ENCODE measurements around the gene FMO1.

FMO1 gene

DNA sequence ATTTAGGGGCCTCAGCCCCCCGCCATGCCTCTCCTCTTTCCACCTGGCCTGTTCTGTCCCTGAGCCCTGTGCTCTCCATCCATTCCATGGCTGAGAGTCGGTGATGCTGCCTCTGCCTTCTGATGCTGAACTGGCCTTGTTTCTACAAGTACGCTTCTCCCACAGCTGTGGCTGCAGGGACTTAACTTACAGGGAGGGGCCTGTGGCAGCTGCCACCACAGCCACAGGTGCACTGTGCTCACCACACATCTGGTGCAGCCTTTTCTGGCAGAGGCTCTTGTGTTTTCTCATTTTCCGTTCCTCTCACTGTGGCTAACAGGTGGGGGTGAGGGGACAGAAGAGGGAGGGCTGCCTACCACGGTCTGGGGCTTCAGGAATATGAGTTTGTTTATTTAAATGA is 4.2 kb downstream of the FMO1 start:
- no peaks in the 10 kb centered on the region for H3K9me3 Mint-ChIP-seq
- DNase-seq, result no peak
- no peak overlapping the region for H3K27ac Mint-ChIP-seq
- H3K4me3 Mint-ChIP-seq, result peak overlapping the region; percentile 26
- no peaks in the 10 kb centered on the region for H3K36me3 Mint-ChIP-seq (ENCODE audit: low read depth)
- peaks cover 9% of the 10 kb centered on the region for H3K4me1 Mint-ChIP-seq (ENCODE audit: low read depth)
- peaks cover 55% of the 10 kb centered on the region for H3K27me3 Mint-ChIP-seq

DNA sequence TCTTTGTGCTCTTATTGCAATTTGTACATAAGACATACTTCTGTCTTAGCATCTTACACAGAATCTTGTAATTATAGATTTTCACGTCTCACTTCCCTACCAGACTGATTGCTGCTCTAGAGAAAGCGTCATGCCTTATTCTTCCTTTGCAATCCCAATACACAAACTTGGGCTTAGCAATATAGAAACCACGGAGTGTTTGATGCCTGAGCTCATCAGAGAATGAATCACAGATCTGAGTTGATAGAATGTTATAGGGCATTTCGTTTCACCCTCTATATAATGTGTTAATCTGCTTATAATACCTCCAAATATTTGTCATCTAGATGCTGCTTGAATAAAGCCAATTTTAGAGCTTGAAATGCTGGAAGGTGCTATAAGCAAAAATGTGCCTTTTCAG is 6.6 kb downstream of the FMO1 start:
- peaks cover 9% of the 10 kb centered on the region for H3K4me1 Mint-ChIP-seq (ENCODE audit: low read depth)
- H3K27me3 Mint-ChIP-seq, result peaks cover 41% of the 10 kb centered on the region
- H3K36me3 Mint-ChIP-seq (ENCODE audit: low read depth), result no peaks in the 10 kb centered on the region
- H3K9me3 Mint-ChIP-seq, result no peaks in the 10 kb centered on the region
- DNase-seq, result no peak
- no peak overlapping the region for H3K27ac Mint-ChIP-seq
- H3K4me3 Mint-ChIP-seq, result no peak overlapping the region

GRCh38 chr1:171256940-171257606 is 8.8 kb downstream of the FMO1 start:
- Mint-ChIP-seq H3K36me3 (ENCODE audit: low read depth) (no peaks in the 10 kb centered on the region), H3K9me3 (no peaks in the 10 kb centered on the region), H3K4me1 (ENCODE audit: low read depth) (peaks cover 6% of the 10 kb centered on the region), H3K27me3 (peaks cover 28% of the 10 kb centered on the region), H3K27ac (no peak overlapping the region), H3K4me3 (no peak overlapping the region)
- no peak for DNase-seq

GRCh38 chr1:171257607-171258076 is 9.3 kb downstream of the FMO1 start:
- no peak for DNase-seq
- no peaks in the 10 kb centered on the region for H3K36me3 Mint-ChIP-seq (ENCODE audit: low read depth)
- peaks cover 2% of the 10 kb centered on the region for H3K4me1 Mint-ChIP-seq (ENCODE audit: low read depth)
- H3K27ac Mint-ChIP-seq, result no peak overlapping the region
- peaks cover 22% of the 10 kb centered on the region for H3K27me3 Mint-ChIP-seq
- no peak overlapping the region for H3K4me3 Mint-ChIP-seq
- no peaks in the 10 kb centered on the region for H3K9me3 Mint-ChIP-seq

DNA sequence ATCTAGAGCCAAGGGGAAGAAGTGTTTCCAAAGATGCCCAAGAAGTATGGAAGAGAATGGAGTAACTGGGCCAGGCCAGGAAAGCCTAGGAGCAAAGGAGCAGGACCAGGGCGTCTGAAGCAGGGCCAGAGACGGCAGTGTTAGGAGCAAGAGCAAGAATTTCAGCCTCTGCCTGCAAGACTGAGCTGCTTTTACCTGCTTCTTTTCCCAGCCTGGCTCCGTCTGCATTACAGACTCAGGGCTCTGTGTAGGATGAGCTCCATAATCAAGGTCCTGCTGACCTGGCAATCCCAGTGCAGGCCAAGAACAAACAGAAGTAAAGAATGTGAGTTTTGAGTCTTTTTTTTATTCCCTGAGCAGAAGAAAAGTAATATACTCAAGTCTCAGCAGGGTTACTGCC is 10.1 kb downstream of the FMO1 start:
- Mint-ChIP-seq H3K9me3 (no peaks in the 10 kb centered on the region), H3K27me3 (peaks cover 16% of the 10 kb centered on the region), H3K4me1 (ENCODE audit: low read depth) (no peaks in the 10 kb centered on the region), H3K4me3 (no peak overlapping the region), H3K27ac (no peak overlapping the region), H3K36me3 (ENCODE audit: low read depth) (no peaks in the 10 kb centered on the region)
- no peak for DNase-seq

GRCh38 chr1:171258943-171259342 is 10.6 kb downstream of the FMO1 start:
- Mint-ChIP-seq H3K27ac (no peak overlapping the region), H3K36me3 (ENCODE audit: low read depth) (no peaks in the 10 kb centered on the region), H3K4me3 (no peak overlapping the region), H3K27me3 (peaks cover 14% of the 10 kb centered on the region), H3K9me3 (no peaks in the 10 kb centered on the region), H3K4me1 (ENCODE audit: low read depth) (no peaks in the 10 kb centered on the region)
- DNase-seq, result no peak

DNA sequence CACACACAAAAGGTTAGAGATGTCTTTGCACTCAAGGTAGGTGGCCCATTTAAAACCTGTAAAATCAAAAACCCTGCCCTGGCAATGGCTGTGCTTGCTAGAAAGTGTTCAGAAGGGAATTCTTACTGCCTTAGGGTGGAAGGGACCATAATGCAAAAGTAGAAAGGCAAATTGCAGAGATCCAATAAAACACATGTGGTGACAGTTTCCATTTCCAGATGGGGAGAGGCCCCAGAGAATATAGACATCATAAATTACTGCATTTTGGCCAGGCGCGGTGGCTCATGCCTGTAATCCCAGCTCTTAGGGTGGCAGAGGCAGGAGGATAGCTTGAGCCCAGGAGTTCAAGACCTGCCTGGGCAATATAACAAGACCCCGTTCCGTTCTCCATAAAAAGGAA is 13.0 kb downstream of the FMO1 start:
- H3K9me3 Mint-ChIP-seq, result no peaks in the 10 kb centered on the region
- no peaks in the 10 kb centered on the region for H3K36me3 Mint-ChIP-seq (ENCODE audit: low read depth)
- no peak overlapping the region for H3K4me3 Mint-ChIP-seq
- no peak for DNase-seq
- no peaks in the 10 kb centered on the region for H3K4me1 Mint-ChIP-seq (ENCODE audit: low read depth)
- H3K27ac Mint-ChIP-seq, result no peak overlapping the region
- no peaks in the 10 kb centered on the region for H3K27me3 Mint-ChIP-seq

DNA sequence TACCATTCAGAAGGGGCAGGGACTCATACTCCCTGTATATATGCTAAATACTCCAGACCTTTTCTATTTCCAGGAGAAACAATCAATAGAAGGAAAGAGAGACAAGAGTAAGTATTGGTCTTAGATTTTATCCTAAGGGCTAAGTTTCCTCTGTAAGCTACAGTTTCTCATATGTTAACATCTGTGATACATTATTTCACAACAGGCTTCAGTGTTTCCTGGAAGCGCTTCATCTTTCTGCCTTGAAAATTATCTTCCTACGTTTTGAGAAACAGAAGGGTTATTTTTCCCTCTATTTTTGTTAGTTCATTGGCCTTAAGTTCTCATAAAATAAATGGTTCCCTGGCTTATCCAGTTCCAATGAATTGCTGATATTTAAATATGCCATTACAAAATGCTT is 15.6 kb downstream of the FMO1 start:
- H3K4me3 Mint-ChIP-seq, result no peak overlapping the region
- H3K36me3 Mint-ChIP-seq (ENCODE audit: low read depth), result no peaks in the 10 kb centered on the region
- DNase-seq, result no peak
- peaks cover 10% of the 10 kb centered on the region for H3K27me3 Mint-ChIP-seq
- H3K9me3 Mint-ChIP-seq, result no peaks in the 10 kb centered on the region
- no peaks in the 10 kb centered on the region for H3K4me1 Mint-ChIP-seq (ENCODE audit: low read depth)
- H3K27ac Mint-ChIP-seq, result no peak overlapping the region

- Mint-ChIP-seq H3K9me3 (no peaks in the 10 kb centered on the region), H3K4me3 (no peak overlapping the region), H3K27ac (no peak overlapping the region), H3K4me1 (ENCODE audit: low read depth) (no peaks in the 10 kb centered on the region), H3K27me3 (peaks cover 13% of the 10 kb centered on the region), H3K36me3 (ENCODE audit: low read depth) (no peaks in the 10 kb centered on the region)
- no peak for DNase-seq
Observed at GRCh38 chr1:171265686-171266085, 17.4 kb downstream of the FMO1 start.

DNA sequence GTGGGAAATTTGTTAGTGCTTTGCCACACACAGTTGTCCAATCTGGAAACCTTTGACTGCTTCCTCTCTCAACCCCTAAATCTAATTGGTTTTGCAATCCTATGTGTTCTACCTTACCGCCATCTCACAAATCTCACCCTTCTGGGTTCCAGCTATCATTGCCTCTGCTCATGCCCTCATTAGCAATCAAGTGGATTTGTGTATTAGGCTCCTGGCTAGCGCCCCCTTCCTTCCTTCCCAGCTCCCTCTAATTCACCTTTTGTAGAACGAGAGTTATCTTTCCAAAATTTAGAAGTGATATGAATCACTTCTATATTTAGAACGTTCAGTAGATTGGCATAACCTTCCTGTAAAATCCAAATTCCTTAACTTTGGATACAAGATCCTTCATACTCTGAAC is 18.6 kb downstream of the FMO1 start:
- no peak overlapping the region for H3K27ac Mint-ChIP-seq
- H3K4me1 Mint-ChIP-seq (ENCODE audit: low read depth), result no peaks in the 10 kb centered on the region
- DNase-seq, result no peak
- H3K4me3 Mint-ChIP-seq, result no peak overlapping the region
- H3K27me3 Mint-ChIP-seq, result peaks cover 17% of the 10 kb centered on the region
- no peaks in the 10 kb centered on the region for H3K9me3 Mint-ChIP-seq
- H3K36me3 Mint-ChIP-seq (ENCODE audit: low read depth), result no peaks in the 10 kb centered on the region

DNA sequence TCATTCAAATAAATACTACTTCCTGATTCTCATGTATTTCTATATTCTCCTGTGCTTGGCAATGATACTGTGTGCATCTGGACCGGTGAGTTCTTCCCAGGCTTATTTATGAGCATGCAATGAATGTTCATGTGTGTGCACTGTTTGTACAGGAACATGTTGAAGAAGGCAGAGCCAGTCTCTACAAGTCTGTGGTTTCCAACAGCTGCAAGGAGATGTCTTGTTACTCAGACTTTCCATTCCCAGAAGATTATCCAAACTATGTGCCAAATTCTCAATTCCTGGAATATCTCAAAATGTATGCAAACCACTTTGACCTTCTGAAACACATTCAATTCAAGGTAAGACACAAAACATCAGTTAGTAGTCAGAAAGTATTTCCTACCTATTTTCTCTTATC is 19.1 kb downstream of the FMO1 start:
- no peak for DNase-seq

DNA sequence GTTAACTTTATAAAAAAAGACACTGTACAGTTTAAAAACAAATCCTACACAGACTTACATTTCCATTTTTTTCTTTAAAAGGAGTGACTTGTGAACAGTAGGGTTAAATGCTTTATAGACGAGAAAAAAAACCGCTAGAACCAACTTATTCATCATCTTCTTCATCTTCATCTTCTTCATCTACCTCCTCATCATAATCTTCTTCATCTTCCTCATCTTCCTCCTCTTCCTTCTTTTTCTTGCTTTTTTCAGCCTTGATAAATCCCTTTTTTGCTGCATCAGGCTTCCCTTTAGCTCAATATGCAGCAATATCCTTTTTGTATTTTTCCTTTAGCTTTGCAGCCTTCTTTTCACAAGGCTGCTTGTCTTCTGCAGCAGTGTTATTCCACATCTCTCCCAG is 22.5 kb downstream of the FMO1 start:
- no peaks in the 10 kb centered on the region for H3K36me3 Mint-ChIP-seq (ENCODE audit: low read depth)
- no peak overlapping the region for H3K27ac Mint-ChIP-seq
- no peaks in the 10 kb centered on the region for H3K4me1 Mint-ChIP-seq (ENCODE audit: low read depth)
- H3K27me3 Mint-ChIP-seq, result peaks cover 25% of the 10 kb centered on the region
- no peak overlapping the region for H3K4me3 Mint-ChIP-seq
- H3K9me3 Mint-ChIP-seq, result no peaks in the 10 kb centered on the region
- DNase-seq, result no peak

More for the DNA sequence above, 19.1 kb downstream of the FMO1 start:
- H3K4me3 Mint-ChIP-seq, result no peak overlapping the region
- H3K9me3 Mint-ChIP-seq, result no peaks in the 10 kb centered on the region
- H3K27me3 Mint-ChIP-seq, result peaks cover 17% of the 10 kb centered on the region
- H3K27ac Mint-ChIP-seq, result no peak overlapping the region
- H3K4me1 Mint-ChIP-seq (ENCODE audit: low read depth), result no peaks in the 10 kb centered on the region
- H3K36me3 Mint-ChIP-seq (ENCODE audit: low read depth), result no peaks in the 10 kb centered on the region

DNA sequence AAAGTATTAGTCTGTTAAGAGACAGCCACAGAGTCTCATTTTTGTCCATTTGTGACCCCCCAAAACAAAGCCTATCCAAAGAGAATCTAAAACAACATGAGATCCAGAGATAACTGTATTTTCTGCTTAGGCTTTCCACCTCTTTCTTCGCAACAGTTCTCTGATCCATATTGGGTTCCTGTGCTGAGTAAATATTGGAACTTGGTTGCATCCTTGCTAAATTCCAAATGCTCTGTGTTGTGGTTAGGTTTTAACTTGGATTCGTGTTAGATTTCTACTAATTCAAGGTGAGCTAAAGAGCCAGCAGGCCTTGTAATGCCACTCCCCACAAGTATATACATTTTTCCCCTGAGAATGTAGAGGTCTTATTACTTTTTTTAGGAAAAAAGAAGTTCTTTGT is 29.2 kb downstream of the FMO1 start:
- peaks cover 44% of the 10 kb centered on the region for H3K27me3 Mint-ChIP-seq
- no peaks in the 10 kb centered on the region for H3K36me3 Mint-ChIP-seq (ENCODE audit: low read depth)
- no peaks in the 10 kb centered on the region for H3K4me1 Mint-ChIP-seq (ENCODE audit: low read depth)
- H3K27ac Mint-ChIP-seq, result no peak overlapping the region
- DNase-seq, result no peak
- no peak overlapping the region for H3K4me3 Mint-ChIP-seq
- no peaks in the 10 kb centered on the region for H3K9me3 Mint-ChIP-seq

DNA sequence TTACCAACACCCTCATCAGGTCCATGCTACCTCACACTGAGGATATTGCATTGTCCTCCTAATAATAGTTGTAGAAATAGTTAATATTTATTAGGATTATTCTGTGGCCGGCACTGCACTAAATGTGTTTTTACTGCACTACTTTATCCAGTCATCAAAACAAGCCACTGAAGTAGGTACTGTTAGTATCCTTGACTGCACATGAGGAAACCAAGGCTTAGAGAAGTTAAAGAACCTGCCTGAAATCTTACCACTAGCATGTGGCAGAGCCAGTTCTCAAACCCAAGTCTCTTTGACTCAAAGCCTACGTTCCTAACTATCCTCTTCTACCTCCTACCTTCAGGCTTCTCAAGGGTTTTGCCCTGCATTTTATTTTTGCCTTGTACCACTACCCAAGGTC is 30.9 kb downstream of the FMO1 start:
- H3K4me3 Mint-ChIP-seq, result no peak overlapping the region
- no peaks in the 10 kb centered on the region for H3K9me3 Mint-ChIP-seq
- no peaks in the 10 kb centered on the region for H3K4me1 Mint-ChIP-seq (ENCODE audit: low read depth)
- H3K27ac Mint-ChIP-seq, result no peak overlapping the region
- no peaks in the 10 kb centered on the region for H3K36me3 Mint-ChIP-seq (ENCODE audit: low read depth)
- peaks cover 37% of the 10 kb centered on the region for H3K27me3 Mint-ChIP-seq
- DNase-seq, result no peak

DNA sequence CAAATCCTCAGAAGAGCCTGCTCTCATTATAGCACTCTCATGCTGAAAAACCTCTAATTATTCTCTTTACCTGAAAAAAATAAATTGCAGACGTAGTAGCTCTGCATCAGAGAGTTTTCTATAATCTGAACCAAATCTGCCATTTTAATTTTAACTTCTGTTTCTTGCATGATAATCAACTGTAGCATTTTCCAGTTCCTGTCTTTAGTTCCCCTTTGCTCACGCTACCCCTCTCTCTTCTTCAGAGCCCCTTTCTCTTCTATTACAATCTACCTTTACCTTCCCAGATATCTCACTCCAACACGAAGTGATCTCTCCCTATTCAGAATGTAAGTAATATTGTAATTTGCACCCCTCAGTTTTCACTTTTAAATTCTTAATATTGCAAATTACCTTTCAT is 31.4 kb downstream of the FMO1 start:
- Mint-ChIP-seq H3K9me3 (no peaks in the 10 kb centered on the region), H3K4me3 (no peak overlapping the region), H3K4me1 (ENCODE audit: low read depth) (no peaks in the 10 kb centered on the region), H3K27ac (no peak overlapping the region), H3K27me3 (peaks cover 37% of the 10 kb centered on the region), H3K36me3 (ENCODE audit: low read depth) (no peaks in the 10 kb centered on the region)
- no peak for DNase-seq

GRCh38 chr1:171280599-171280998 is 32.3 kb downstream of the FMO1 start:
- Mint-ChIP-seq H3K4me1 (ENCODE audit: low read depth) (no peaks in the 10 kb centered on the region), H3K4me3 (no peak overlapping the region), H3K27me3 (peaks cover 42% of the 10 kb centered on the region), H3K27ac (no peak overlapping the region), H3K9me3 (no peaks in the 10 kb centered on the region), H3K36me3 (ENCODE audit: low read depth) (no peaks in the 10 kb centered on the region)
- DNase-seq, result no peak
